ENCODE data around the gene PDGFA. TPM values are rescaled to one million over a fixed set of nuclear protein-coding genes. Genes with fewer than 3 reads are reported as not detected.

The PDGFA gene
- total RNA-seq, 2 experiments from 2014 or later = 9.4 to 9.9 TPM

GRCh38 chr7:480531-481218 lies 39.0 kb downstream of the PDGFA start:
- CTCF ChIA-PET = no interaction called here
- POLR2A ChIA-PET = no interaction called here

GRCh38 chr7:479948-480499 lies 39.6 kb downstream of the PDGFA start:
- ChIA-PET POLR2A (no interaction called here), CTCF (no interaction called here)

- POLR2A ChIA-PET = no interaction called here
- CTCF ChIA-PET = no interaction called here
These were observed 40.3 kb downstream of the PDGFA start for GRCh38 chr7:479115-479947.

DNA sequence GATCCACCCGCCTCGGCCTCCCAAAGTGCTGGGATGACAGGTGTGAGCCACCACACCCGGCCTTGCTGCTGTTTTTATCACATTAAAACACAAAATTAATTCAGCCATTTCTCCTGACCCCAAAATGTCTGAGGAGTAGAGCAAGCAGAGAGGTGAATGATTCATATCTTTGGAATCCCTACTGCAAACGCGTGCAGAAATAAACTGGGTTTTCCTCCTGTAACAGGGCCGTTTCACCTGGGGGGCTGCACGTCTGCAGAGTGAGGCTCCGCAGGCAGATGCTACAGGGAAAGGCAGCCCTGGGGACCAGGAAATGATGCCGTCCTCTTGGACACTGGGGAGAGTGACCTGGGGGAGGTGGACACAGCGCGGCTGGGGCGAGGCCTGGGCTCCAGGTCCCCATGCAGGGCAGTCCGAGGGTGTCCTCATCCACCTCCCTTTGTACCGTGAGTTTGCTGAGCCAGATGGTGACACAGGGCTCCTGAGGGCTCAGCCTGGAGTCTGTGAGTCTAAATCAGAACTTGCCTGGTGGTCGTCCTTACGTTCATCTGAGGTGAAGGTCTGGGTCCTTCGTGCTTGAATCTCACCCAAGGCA lies 41.9 kb downstream of the PDGFA start:
- ChIA-PET CTCF (no interaction called here), POLR2A (no interaction called here)

- POLR2A ChIA-PET = no interaction called here
- CTCF ChIA-PET = no interaction called here
These were observed 42.8 kb downstream of the PDGFA start for GRCh38 chr7:476736-477360.

DNA sequence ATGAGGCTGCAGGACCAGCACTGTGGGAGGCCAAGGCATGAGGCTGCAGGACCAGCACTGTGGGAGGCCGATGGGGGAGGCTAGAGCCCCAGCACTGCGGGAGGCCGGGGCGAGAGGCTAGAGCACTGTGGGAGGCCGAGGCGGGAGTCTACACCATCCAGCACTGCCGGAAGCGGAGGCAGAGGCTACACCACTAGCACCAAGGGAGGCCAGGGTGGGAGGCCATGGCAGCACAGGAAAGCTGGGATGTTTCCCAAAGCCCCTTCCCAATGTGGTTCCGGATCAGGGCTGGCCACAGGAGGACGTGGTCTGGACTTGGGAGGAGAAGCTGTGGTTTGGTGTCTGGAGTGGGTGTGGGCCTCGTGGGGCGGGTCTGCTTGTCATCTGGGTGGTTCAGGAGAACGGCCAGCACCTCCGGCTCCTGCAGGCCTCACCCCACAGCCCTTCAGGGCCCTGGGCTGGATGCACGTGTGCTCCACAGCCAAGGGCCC lies 43.6 kb downstream of the PDGFA start:
- POLR2A ChIA-PET = no interaction called here
- CTCF ChIA-PET = no interaction called here

- CTCF ChIA-PET = no interaction called here
- POLR2A ChIA-PET = no interaction called here
These were observed 44.3 kb downstream of the PDGFA start for GRCh38 chr7:475425-475728.

DNA sequence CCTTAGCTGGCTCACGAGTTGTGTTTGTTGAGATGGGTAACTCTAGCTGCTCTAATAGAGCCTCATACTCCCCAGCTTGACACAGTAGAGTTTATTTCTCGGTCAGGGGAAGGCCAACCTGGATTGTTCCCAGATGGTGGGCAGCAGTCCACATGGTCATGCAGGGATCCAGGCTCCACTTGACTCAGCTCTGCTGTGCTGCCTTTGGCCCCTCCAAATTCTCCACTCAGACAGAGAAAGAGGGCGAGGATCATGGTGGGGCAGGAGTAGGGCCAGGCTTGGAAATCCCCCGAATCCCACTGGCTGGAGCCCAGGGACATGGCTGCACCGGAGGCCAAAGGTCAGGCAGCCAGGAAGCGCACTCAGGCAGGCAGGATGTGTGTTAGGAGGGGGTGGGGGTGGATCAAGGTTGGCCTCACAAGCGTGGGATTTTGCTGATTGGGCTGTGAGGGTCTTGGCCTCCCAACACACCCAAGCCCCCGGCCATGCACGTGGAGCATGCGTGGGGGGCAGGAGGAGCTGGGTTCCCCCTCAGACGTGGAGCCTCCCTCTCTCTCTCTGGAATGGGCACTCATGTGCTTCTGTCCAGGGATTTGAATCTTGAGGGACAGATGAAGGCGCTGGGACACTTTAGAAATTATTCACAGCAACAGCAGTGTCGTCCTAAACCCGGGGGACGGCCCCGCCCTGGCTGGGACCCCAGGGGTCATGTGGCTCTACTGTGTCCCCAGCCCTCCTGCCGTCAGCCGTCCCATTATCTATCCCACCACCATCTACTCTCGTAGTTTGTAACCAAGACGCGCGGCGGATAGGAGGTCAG lies 44.8 kb downstream of the PDGFA start:
- POLR2A ChIA-PET = no interaction called here

GRCh38 chr7:473870-474604 lies 45.6 kb downstream of the PDGFA start:
- ChIA-PET POLR2A (no interaction called here), CTCF (no interaction called here)

More for the DNA sequence above, 44.8 kb downstream of the PDGFA start:
- CTCF ChIA-PET = no interaction called here

DNA sequence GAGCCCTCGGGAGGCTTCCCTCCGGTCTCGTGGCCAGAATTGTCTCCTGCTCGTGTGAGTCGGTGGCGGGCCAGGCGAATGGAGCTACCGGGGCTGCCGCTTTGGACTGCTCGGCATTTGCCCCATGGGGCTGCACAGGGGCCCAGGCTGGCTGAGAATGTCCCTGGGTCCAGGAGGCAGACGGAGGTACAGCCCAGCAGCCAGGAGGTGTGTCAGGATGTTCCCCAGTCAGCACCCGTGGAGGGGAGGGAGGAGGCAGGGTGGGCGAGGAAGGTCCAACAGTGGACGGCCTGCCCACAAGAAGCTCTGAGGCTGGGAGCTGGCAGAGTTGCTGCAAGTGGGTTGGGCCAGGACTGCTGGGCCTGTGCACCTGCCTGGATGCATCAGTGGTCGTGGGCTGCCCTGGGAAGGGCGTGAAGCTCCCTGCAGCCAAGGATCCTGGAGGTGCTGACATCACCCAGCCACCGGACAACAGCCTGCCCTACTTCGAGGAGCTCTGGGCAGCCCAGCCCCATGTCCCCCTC lies 46.4 kb downstream of the PDGFA start:
- ChIA-PET CTCF (no interaction called here), POLR2A (no interaction called here)

DNA sequence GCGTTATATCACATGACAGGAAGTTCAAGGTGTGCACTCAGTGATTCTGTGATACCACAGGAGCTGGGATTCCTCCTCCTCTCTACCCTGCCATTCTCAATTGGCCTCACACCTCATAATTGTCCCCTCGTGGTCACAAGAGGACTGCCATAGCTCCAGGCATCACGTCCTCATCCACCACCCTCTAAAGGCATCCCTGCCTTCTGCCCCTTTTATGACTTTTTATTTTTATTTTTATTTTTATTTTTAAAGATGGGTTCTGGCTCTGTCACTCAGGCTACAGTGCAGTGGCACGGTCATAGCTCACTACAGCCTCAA lies 47.0 kb downstream of the PDGFA start:
- ChIA-PET POLR2A (no interaction called here), CTCF (no interaction called here)

DNA sequence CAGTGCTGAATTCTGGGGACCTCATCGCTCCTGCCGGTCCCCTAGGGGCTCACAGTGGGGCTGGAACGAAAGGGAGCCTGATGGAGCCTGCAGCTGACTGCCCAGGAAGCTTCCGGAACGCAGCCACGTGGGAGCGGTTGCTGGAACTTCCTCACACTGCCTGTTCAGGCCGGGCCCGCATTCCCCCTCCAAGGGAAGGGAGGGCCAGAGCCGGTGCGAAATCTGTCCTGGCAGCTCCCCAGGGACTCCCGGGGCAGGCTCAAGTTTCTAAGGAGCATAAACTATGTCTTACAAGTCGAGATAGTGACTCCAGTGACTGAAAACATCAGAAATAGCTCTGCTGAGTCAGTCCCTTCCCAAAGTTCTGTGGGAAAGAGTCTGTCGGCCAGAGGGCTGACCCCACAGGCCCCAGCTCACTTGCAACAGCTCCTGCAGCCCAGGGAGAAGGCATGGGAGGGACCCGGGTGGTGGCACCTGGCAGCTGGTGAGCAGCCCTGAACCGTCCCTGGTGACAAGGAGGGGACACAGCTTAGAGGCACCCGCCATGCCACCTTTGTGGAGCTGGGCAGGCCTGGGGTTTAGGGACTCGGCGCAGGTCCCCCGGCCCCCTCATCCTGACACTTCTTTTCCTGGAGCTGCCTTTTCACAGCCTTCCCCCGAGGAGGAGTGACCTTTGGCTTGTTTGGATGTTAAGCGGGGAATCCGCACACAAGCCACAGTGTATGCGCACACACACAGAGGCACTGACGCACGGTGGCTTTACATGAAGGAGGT lies 47.6 kb downstream of the PDGFA start:
- CTCF ChIA-PET = interaction anchor here (1.0 kb wide), 1 partner anchor 42 kb away, joined by 3 read pairs; no protein-coding TSS in a partner anchor
- POLR2A ChIA-PET = no interaction called here

DNA sequence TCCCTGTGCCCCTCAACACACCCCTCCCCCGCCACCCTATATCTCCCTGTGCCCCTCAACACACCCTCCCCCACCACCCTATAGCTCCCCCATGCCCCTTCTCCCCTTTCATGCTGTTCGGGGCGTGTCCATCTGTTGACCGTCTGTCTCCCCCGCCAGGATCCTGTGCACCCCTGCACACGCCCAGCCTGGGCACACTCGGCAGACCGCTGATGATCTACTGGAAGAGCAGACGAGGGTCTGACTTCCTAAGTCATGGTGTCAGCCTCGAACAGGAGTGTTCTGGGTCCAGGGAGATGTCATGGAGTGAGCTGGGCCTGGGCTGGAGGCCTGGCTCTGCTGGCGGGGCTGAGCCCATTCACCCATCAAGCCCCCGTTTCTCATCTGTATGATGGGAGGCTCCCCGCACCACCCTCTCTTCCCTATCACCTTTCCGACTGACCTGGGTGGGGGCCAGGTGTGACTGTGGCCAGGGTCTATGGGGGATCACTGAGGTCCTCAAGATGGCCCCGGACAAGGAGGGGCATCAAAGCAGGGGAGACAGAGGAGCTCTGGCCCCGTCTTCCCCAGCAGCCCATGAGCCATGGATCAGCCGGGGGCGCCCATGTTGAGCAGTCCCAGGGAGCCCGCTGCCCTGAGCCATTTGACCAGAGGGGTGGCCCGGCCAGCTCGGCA lies 48.3 kb downstream of the PDGFA start:
- ChIA-PET CTCF (interaction anchor here (1.0 kb wide), 1 partner anchor 43 kb away, joined by 3 read pairs; no protein-coding TSS in a partner anchor), POLR2A (no interaction called here)

- POLR2A ChIA-PET = no interaction called here
- CTCF ChIA-PET = no interaction called here
These were observed 50.1 kb downstream of the PDGFA start for GRCh38 chr7:469563-469961.

- CTCF ChIA-PET = no interaction called here
These were observed 50.7 kb downstream of the PDGFA start for GRCh38 chr7:468681-469562.

DNA sequence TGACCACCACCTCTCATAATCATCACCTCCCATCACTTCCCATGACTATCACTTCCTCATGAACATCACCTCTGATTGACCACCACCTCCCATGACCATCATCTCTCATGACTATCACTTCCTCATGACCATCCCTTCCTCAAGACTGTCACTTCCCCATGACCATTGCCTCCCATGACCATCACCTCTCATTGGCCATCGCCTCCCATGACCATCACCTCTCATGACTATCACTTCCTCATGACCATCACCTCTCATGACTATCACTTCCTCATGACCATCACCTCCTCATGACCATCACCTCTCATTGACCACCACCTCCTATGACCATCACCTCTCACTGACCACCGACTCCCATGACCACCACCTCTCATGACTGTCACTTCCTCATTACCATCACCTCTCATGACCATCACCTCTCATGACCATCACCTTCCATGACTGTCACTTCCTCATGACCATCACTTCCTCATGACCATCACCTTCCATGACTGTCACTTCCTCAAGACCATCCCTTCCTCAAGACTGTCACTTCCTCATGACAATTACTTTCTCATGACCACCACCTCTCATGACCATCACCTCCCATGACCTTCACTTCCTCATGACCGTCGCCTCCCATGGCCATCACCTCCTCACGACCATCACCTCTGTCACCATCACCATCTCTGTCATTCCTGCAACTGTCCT lies 51.6 kb downstream of the PDGFA start:
- ChIA-PET POLR2A (no interaction called here), CTCF (no interaction called here)

More at GRCh38 chr7:468681-469562, 50.7 kb downstream of the PDGFA start:
- POLR2A ChIA-PET = no interaction called here
